GM19023 (cell line): ENCODE data around the gene TNK1.
"Not testable (repeated sequence)": the region's sequence is repeated elsewhere in the genome, so short reads cannot be mapped to it uniquely, and the experiment has no call there.

Source experiments
- ATAC-seq: cut with Tn5 transposase; IDR thresholded peaks from one replicate; pipeline ENCODE4 v1.9.1; 2021; ENCODE audit warnings: mild to moderate bottlenecking, moderate library complexity; ENCODE audit not compliant: unreplicated experiment

TNK1 gene

DNA sequence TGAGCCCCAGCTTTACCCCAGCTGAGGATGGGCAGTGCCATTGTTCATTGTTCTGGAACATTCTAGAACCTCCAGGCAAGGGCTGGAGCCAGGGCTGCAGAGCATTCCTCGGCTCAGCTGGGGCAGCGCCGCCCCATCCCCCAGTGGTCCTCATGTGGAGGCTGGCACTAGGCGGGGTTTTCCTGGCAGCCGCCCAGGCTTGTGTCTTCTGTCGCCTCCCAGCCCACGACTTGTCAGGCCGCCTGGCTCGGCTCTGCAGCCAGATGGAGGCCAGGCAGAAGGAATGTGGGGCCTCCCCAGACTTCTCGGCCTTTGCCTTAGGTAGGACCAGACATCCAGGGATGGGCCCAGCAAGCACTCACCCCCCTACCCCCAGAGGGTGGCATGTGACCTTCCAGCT, 25.8 kb upstream of the TNK1 start, which contains the start of gene TMEM95:
Gene TMEM95 (plus strand): TSS at position 104 of the 400 bp plus-strand sequence. CDS start 49 bp downstream, at position 153.
- ATAC-seq: no peak

DNA sequence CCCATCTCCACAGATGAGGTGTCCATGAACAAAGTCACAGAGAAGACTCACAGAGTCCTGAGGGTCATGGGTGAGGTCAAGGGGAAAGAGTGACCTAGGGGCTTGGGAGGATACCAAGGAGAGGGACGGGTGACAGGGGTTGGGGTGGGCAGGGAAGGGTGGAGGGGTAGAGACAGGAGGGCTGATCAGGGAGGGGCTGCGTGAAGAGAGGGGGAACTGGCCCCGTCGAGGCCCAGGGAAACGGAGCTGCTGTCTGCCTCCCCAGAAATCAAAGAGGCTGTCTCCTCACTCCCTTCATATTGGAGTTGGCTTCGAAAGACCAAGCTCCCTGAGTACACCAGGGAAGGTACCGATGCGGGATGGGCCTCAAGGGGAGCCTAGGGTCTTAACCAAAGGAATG, 25.3 kb upstream of the TNK1 start:
- no peak for ATAC-seq

DNA sequence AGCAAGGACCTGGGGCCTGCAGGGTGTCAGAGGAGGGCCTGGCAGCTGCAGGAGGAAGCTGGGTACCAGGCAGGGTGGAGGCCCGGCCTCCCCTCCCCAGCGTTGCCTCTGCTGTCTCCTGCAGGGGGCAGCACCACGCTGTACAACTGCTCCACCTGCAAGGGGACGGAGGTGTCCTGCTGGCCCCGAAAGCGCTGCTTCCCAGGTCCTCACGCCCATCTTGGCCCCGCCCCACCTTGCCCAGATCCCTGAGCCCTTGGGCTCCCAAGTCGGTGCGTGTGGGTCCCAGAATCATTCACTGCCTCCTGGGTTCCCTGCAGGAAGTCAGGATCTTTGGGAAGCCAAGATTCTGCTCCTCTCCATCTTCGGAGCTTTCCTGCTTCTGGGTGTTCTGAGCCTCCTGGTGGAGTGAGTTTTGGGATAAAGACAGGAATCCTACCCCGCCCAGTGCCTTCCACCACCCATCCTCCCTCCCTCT, 24.8 kb upstream of the TNK1 start:
- no peak for ATAC-seq

DNA sequence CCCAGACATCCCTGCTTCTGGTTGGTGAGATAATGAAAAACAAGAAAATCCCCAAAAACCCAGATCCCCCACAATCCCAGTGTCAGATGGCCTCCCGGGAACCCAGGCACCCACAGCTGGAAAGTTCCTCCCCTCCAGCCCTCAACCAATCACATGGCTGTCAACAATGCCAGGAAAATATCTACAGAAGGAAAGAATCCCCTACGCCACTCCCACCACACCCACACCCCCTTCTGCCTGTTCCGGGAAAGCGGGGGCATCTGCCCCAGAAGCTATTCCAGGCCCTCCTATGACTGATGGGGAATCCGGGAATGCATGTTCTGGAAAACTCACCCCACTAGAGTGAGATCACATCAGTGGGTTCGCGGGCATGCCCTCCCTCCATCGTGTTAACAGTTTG, 24.1 kb upstream of the TNK1 start:
- ATAC-seq: no peak

DNA sequence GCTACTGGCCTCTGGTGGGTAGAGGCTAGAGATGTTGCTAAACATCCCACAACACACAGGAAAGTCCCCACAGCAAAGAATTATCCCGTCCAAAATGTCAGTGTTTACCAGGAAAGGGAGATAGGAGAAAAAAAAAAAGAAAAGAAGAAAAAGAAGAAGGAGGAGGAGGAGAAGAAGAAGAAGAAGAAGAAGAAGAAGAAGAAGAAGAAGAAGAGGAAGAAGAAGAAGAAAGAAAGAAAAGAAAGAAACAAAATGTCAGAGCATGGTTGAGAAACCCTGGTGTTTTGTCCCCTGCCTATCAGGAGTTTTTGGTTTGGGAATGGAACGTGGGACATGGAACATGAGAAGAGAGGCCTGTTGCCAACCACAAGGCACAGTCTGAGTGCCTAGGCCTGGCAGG, 23.5 kb upstream of the TNK1 start:
- ATAC-seq: no peak

DNA sequence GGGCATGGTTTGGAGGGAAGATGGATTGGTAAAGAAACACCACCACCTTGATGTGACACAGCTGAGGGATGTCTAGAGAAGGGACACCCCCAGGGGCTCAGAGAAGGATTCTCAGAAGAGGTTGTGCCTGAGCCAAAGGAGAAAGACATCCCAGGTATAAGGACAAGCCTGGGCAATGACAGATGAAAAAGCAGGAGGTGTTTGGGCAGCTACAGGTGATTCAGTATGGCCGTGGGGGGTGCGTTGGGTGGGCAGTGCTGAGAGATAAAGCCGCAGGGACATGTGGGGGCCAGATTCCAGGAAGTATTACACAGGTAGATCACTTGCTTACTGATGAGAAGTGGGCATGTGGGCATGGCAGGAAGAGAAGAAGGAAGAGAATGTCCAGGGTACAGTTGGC, 19.0 kb upstream of the TNK1 start:
- no peak for ATAC-seq

DNA sequence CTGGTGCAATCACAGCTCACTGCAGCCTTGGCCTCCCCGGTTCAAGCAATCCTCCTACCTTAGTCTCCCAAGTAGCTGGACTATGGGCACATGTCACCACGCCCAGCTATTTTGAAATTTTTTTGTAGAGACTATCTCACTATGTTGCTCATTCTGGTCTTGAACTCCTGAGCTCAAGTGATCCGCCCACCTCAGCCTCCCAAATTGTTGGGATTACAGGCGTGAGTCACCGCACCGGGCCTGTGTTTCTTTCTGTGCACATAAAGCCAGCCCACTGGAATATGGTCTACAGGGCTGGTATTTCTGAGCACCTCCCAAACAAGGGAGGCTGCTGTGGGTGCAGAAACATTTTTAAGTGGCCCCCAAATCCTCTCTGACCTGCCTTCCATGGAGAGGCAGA, 17.6 kb upstream of the TNK1 start:
- ATAC-seq: no peak

DNA sequence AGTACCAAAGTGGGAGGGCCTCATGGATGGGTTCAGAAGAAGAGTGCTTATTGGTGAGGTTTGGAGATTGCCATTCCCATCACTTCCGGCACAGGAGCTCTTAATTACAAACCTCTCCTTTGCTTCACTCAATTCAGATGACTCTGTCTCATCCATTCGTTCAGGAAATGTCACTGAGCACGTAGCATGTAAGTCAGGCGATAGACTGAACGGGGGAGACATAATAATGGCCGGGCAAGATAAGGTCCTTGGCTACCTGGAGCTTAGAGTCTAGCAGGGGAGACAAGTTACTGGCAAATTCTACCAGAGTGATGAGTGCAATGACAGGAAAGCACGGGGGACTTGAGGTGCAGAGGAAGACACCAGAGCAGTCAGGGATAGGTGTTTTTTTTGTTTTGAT, 14.9 kb upstream of the TNK1 start:
- not testable (repeated sequence) for ATAC-seq

DNA sequence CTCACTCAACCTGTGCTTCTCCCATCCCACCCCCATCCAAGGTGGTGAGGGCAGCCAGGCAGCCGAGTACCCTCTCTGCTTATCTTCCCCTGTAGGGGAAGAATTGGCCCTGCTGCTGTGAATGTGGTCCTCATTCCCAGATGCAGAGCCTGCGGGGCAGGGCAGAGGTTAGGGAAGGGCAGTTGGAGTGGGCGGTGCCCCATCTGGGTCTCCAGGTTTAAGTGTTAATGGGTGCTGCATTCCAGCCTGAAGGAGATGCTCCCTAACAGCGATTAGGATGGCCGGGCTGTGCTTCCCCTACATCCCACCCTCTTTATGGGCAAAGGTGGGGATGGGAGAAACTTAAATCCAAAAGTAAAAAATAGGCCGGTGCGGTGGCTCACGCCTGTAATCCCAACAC, 13.8 kb upstream of the TNK1 start:
- ATAC-seq: no peak

DNA sequence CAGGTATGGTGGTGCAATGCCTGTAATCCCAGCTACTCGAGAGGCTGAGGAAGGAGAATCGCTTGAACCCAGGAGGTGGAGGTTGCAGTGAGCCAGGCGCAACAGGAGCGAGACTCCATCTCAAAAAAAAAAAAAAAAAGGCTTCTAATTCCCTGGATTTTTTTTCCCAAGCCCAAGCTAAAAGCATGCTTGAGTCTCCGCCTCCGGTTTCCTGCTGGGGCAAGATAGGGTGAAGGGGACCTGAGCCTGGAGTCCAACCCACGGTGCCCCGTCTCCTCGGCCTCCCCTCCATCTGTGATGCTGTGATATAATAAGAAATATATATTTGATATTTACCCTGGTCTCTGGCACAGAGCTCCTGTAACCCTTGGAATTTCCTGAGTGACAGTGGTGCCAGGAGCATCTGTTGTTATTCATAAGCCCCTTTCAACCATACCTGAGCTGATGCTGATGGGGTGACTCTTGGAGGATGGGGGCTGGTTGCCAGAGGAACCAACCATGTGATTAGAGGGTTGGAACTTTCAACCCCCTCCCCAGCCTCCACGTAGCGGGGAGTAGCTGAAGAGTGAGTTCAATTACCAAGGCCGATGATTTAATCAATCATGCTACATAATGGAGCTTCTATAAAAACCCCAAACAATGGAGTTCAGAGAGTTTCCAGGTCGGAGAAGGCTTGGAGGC, 12.8 kb upstream of the TNK1 start:
- ATAC-seq: no peak

DNA sequence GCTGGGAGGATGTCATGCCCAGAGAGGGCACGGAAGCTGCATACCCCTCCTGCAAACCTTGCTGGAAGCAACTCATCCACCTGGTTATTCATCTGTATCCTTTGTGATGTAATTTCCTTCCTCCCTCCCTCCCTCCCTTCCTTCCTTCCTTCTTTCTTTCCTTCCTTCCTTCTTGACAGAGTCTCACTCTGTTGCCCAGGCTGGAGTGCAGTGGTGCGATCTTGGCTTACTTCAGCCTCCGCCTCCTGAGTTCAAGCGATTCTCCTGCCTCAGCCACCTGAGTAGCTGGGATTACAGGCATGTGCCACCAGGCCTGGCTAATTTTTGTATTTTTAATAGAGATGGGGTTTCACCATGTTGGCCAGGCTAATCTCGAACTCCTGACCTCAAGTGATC, 12.3 kb upstream of the TNK1 start:
- not testable (repeated sequence) for ATAC-seq

DNA sequence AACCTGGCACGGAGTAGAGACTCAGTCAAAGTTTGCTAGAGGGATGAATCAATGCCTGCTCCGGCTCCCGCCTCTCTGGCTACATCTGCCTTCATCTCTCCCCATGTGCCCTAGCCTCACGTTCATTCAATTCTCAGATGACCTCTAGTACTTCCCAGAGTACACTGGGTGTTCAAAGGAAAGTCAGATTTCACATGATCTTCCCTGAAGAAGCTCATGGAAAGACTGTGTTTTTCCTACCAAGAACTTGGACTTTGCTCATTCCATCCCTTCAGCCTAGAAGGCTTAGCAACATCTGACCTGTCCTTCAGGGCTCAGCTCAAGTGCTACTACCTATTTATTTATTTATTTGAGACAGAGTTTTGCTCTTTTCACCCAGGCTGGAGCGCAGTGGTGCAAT, 11.1 kb upstream of the TNK1 start:
- ATAC-seq: no peak

DNA sequence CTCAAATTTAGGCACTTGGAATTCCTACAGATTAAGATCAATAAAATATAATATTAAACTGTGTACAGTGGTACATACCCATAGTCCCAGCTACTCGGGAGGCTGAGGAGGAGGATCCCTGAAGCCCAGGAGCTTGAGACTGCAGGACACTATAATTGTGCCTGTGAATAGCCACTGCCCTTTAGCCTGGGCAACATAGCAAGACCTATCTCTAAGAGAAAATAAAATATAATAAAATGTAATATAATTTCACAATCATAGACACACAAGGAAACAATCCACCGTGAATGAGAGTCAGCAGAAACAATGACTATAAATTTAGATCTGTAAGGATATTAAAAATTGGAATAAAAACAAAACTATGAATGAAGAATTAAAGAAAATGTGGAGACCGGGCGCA, 10.0 kb upstream of the TNK1 start:
- ATAC-seq: no peak

DNA sequence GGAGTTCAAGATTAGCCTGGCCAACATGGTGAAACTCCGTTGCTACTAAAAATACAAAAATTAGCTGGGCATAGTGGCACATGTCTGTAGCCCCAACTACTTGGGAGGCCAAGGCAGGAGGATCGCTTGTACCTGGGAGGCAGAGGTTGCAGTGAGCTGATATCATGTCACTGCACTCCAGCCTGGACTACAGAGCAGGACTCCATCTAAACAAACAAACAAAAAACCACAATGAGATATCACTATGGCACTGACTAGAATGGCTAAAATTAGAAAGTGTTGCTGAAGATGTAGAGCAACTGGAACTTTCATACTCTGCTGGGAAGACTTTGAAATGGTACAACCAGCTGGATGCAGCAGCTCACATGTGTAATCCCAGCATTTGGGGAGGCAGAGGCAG, 6.5 kb upstream of the TNK1 start:
- no peak for ATAC-seq

DNA sequence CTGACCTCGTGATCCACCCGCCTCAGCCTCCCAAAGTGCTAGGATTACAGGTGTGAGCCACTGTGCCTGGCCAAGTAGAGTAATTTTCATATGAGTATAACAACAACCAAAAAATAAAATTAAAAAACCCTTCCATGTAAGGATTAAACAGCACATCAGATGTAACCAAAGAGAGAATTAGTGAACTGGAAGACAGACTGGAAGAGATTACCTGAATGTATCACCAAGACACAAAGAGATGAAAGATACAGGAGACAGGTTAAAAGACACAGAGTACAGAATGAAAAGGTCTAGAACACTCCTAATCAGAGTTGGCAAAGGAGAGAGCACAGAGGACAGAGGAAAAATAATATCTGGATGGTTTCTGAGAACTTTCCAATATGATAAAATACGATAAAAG, 1.8 kb upstream of the TNK1 start:
- no peak for ATAC-seq

DNA sequence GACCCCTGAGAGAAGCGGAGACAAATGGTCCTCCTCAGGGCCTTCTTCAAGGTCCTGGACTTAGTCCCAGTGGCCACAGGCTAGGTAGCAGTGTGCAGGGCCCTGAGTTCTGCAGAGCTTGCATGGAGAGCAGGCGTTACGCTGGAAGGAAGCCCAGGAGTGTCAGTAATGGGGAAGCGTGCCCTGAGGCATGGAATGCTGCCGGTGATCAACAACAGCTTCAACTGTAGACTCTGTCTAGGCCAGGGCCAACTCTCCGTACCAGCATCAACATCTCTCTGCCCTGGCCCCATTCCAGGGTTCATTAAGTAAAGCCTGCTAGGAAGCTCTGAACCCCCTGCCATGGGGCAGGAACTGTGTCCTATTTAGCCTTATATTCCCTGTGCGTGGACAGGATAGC, 568 bp upstream of the TNK1 start:
- no peak for ATAC-seq

DNA sequence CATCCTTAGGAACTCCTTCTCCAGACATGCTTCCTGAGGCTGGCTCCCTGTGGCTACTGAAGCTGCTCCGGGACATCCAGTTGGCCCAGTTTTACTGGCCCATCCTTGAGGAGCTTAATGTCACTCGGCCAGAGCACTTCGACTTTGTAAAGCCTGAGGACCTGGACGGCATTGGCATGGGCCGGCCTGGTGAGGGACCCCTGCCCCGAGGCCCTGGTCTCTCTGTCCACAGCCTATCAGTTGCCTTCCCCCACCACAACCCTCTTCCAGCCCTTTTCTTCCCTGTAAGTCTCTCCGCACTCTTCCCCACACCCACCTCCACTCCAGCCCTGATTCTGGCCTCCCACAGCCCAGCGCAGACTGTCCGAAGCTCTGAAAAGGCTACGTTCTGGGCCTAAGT, 2.0 kb downstream of the TNK1 start:
- no peak for ATAC-seq

DNA sequence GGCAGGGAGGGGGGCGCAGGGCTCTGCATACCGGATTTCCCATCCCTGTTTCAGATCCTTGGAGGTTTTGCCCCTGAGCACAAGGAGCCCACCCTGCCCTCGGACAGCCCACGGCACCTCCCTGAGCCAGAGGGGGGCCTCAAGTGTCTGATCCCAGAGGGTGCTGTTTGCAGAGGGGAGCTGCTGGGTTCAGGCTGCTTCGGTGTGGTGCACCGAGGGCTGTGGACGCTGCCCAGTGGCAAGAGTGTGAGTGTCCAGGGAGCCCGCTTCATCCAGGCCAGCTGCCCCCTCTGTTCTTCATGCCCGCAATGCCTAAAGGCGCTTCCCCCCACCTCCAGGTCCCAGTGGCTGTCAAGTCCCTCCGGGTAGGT, 2.5 kb downstream of the TNK1 start:
- no peak for ATAC-seq

DNA sequence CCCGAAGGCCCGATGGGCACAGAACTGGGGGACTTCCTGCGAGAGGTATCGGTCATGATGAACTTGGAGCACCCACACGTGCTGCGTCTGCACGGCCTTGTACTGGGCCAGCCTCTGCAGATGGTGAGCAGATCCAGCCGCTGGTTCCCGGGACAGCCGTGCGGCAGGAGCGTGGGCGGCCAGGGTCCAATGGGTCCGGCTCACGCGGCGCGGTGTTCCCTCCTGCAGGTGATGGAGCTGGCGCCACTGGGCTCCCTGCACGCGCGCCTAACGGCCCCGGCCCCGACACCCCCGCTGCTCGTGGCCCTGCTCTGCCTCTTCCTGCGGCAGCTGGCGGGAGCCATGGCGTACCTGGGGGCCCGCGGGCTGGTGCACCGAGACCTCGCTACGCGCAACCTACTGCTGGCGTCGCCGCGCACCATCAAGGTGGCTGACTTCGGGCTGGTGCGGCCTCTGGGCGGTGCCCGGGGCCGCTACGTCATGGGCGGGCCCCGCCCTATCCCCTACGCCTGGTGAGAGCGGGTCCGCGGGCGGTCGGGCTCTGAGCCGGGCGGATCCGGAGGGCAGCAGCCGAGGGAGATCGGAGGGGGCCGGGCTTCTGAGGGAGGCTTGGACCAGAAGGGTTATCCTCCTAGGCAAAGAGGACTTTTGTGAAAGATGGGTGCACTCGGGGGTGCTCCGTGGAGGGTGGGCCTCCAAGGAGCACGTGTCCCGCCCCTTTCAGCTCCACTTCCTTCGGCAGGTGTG, 3.0 kb downstream of the TNK1 start:
- ATAC-seq: peak; percentile 70

DNA sequence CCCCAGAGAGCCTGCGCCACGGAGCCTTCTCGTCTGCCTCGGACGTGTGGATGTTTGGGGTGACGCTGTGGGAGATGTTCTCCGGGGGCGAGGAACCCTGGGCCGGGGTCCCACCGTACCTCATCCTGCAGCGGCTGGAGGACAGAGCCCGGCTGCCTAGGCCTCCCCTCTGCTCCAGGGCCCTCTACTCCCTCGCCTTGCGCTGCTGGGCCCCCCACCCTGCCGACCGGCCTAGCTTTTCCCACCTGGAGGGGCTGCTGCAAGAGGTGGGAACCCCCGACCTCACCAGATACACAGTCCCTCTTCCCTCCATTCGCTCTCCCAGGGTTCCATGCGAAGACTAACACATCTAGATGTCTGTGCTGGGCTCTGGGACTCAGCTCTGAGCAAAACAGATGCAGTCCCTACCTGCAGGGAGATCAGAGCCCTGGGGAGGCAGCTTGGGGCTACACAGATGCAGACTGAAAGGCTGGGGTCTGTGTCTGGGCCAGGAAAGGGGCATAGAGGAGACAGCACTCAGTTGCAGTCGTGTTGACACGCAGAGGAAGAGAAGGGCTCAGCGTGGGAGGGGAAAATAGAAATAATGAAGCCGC, 3.7 kb downstream of the TNK1 start:
- no peak for ATAC-seq

DNA sequence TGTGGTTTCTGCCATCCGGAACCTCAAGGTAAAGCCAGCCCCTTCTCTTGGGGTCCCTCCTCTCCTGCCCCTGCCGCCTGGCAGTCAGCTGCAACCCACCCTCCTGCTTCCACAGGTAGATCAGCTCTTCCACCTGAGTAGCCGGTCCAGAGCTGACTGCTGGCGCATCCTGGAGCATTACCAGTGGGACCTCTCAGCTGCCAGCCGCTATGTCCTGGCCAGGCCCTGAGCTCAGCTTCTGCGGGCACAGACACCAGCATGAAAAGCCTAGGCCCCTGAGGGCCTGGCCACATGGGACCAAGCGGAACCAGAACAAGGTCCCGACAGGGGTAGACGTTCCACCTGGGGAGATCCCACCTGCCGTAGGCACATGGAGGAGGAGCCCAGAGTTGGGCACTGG, 8.0 kb downstream of the TNK1 start:
- ATAC-seq: no peak
